ENCODE results near the gene TMEM255B. TPM values are rescaled to one million over a fixed set of nuclear protein-coding genes. Genes with fewer than 3 reads are reported as not detected.

The TMEM255B gene
- polyA plus RNA-seq, 3 donors = 5.1 to 7.5 (median 5.9) TPM

DNA sequence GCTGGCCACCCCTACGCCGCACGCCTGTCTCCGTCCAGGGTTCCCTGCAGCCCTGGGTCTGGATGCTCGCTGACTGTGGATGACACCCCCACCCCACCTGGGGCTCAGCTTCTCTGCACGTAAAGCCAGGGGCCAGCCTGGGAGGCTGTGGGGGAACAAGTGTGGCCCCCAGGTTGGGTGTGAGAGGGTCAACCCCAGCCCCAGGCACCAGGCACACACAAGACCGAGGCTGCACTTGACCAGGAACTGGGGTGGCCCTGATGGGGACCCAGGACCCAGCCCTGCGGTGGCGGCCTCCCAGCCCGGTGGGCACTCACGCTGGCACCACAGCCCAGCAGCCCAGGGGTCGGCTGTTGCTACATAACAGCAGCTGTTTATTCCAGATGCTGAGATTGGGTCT is 63.2 kb downstream of the TMEM255B start:
- Histone ChIP-seq H3K9me3 (replicated peaks in 1 of 2; ENCODE audit: control insufficient read depth in 1 of 2, insufficient read depth in 1 of 2, low read length in 2 of 2) (peaks cover 41 to 82% of the 10 kb centered on the region in 2 donors), H3K4me3 (replicated peaks in 1 of 3; ENCODE audit: low read depth in 2 of 3, low read length in 3 of 3) (no peak overlapping the region), H3K27ac (ENCODE audit: low read depth in 1 of 2, low read length in 2 of 2) (no peak overlapping the region), H3K36me3 (replicated peaks in 1 of 2; ENCODE audit: control insufficient read depth in 1 of 2, insufficient read depth in 2 of 2, low read length in 2 of 2) (peaks cover 4 to 20% of the 10 kb centered on the region in 2 donors), H4K20me1 (ENCODE audit: insufficient read depth, low read length) (no peaks in the 10 kb centered on the region), H3K4me2 (replicated peaks; ENCODE audit: extremely low read depth, low read length, poor library complexity, severe bottlenecking) (no peak overlapping the region), H3K79me2 (ENCODE audit: insufficient read depth, low read length) (no peaks in the 10 kb centered on the region), H3K27me3 (ENCODE audit: control insufficient read depth in 2 of 2, insufficient read depth in 2 of 2, low read length in 2 of 2) (no peaks in the 10 kb centered on the region), H2AFZ (ENCODE audit: insufficient read depth, low read depth, low read length, poor library complexity, severe bottlenecking) (no peak overlapping the region), H3K9ac (ENCODE audit: insufficient read depth, low read length, poor library complexity, severe bottlenecking) (no peak overlapping the region), H3K4me1 (ENCODE audit: control insufficient read depth in 1 of 2, insufficient read depth in 2 of 2, low read length in 2 of 2) (no peaks in the 10 kb centered on the region)
- 99% methylated on average over 10 of the region's 12 CpGs for WGBS (ENCODE audit: insufficient coverage)
- Mint-ChIP-seq H3K27me3 (ENCODE audit: low read depth in 3 of 3) (peaks cover 0 to 2% (median 0%) of the 10 kb centered on the region in 3 donors), H3K4me1 (peaks cover 3% of the 10 kb centered on the region), H3K9me3 (peaks cover 21 to 83% (median 47%) of the 10 kb centered on the region in 7 donors), H3K36me3 (peaks cover 30 to 68% of the 10 kb centered on the region in 2 donors), H3K27ac (no peak overlapping the region), H3K4me3 (no peak overlapping the region)
- intact Hi-C loops (cut with micrococcal nuclease) = no loop called here
- TF ChIP-seq, protein P1, sequence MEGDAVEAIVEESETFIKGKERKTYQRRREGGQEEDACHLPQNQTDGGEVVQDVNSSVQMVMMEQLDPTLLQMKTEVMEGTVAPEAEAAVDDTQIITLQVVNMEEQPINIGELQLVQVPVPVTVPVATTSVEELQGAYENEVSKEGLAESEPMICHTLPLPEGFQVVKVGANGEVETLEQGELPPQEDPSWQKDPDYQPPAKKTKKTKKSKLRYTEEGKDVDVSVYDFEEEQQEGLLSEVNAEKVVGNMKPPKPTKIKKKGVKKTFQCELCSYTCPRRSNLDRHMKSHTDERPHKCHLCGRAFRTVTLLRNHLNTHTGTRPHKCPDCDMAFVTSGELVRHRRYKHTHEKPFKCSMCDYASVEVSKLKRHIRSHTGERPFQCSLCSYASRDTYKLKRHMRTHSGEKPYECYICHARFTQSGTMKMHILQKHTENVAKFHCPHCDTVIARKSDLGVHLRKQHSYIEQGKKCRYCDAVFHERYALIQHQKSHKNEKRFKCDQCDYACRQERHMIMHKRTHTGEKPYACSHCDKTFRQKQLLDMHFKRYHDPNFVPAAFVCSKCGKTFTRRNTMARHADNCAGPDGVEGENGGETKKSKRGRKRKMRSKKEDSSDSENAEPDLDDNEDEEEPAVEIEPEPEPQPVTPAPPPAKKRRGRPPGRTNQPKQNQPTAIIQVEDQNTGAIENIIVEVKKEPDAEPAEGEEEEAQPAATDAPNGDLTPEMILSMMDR (IDR thresholded peaks at IDR 0.05) = no peak
- DNase-seq = no peak

DNA sequence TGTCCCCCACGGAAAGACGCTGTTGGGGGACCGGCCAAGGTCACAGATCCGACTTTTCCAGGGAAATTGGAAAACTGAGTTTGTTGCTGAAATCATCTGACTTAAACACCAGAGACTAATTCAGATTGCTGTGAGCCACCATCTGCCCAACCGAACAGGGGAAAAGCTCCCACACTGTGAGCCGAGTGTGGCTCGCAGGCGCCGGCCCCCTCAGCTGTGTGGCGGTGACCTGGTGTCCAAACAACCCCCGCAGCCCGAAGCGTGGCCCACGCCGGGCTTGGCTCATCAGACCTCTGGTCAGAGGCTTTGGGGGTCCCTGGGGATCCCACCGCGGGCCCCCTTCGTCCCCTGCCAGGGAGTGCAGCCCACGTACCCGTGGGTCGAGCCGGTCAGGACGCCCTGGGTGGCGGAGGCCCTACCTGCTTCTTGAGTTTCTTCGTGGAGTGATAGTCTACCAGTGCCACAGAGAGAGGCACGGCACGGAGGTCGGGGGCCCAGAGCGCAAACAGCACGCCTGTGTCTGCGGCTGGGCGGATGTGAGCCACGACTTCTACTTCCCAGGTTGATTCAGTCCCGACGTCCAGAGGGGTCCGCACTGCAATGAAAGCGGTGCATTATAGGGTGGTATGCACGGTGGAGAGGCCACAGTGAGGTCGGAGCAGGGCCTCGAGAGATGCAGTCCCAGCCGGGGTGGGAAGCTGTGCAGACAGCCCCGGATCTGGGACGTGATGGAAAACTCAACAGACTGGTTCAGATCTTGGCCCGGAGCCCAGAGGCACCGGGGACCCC is 64.1 kb downstream of the TMEM255B start:
- Mint-ChIP-seq H3K4me3 (no peak overlapping the region), H3K36me3 (peaks cover 35 to 75% of the 10 kb centered on the region in 2 donors), H3K27ac (peak overlapping the region in 1 of 7 donors; percentile 81), H3K9me3 (peaks cover 21 to 84% (median 43%) of the 10 kb centered on the region in 7 donors), H3K27me3 (ENCODE audit: low read depth in 3 of 3) (peaks cover 0 to 2% (median 0%) of the 10 kb centered on the region in 3 donors), H3K4me1 (no peaks in the 10 kb centered on the region)
- DNase-seq = no peak
- peaks cover 4 to 25% of the 10 kb centered on the region in 2 donors for H3K36me3 ChIP-seq (replicated peaks in 1 of 2; ENCODE audit: control insufficient read depth in 1 of 2, insufficient read depth in 2 of 2, low read length in 2 of 2)
- H3K4me1 ChIP-seq (ENCODE audit: control insufficient read depth in 1 of 2, insufficient read depth in 2 of 2, low read length in 2 of 2) = no peaks in the 10 kb centered on the region
- H3K79me2 ChIP-seq (ENCODE audit: insufficient read depth, low read length) = no peaks in the 10 kb centered on the region
- H3K9me3 ChIP-seq (replicated peaks in 1 of 2; ENCODE audit: control insufficient read depth in 1 of 2, insufficient read depth in 1 of 2, low read length in 2 of 2) = peaks cover 41 to 89% of the 10 kb centered on the region in 2 donors
- no peak overlapping the region for H2AFZ ChIP-seq (ENCODE audit: insufficient read depth, low read depth, low read length, poor library complexity, severe bottlenecking)
- no peak overlapping the region for H3K27ac ChIP-seq (ENCODE audit: low read depth in 1 of 2, low read length in 2 of 2)
- H4K20me1 ChIP-seq (ENCODE audit: insufficient read depth, low read length) = no peaks in the 10 kb centered on the region
- no peak overlapping the region for H3K4me3 ChIP-seq (replicated peaks in 1 of 3; ENCODE audit: low read depth in 2 of 3, low read length in 3 of 3)
- TF ChIP-seq, protein P1 (IDR thresholded peaks at IDR 0.05) = no peak
- intact Hi-C loops (cut with micrococcal nuclease) = no loop called here
- H3K4me2 ChIP-seq (replicated peaks; ENCODE audit: extremely low read depth, low read length, poor library complexity, severe bottlenecking) = no peak overlapping the region
- WGBS (ENCODE audit: insufficient coverage) = 97% methylated on average over 44 of the region's 45 CpGs
- H3K9ac ChIP-seq (ENCODE audit: insufficient read depth, low read length, poor library complexity, severe bottlenecking) = no peak overlapping the region
- no peaks in the 10 kb centered on the region for H3K27me3 ChIP-seq (ENCODE audit: control insufficient read depth in 2 of 2, insufficient read depth in 2 of 2, low read length in 2 of 2)

All from CD14-positive monocyte (primary cell).